ENCODE results near the gene TMEM132D. TPM values are rescaled to one million over a fixed set of nuclear protein-coding genes. Genes with fewer than 3 reads are reported as not detected.
"Not testable (repeated sequence)": the region's sequence is repeated elsewhere in the genome, so short reads cannot be mapped to it uniquely, and the experiment has no call there.

TMEM132D gene
- 0.05 TPM in 1 of 2 replicates, not detected in the other for total RNA-seq (2014; rRNA removed; shearing (Covaris generic))

DNA sequence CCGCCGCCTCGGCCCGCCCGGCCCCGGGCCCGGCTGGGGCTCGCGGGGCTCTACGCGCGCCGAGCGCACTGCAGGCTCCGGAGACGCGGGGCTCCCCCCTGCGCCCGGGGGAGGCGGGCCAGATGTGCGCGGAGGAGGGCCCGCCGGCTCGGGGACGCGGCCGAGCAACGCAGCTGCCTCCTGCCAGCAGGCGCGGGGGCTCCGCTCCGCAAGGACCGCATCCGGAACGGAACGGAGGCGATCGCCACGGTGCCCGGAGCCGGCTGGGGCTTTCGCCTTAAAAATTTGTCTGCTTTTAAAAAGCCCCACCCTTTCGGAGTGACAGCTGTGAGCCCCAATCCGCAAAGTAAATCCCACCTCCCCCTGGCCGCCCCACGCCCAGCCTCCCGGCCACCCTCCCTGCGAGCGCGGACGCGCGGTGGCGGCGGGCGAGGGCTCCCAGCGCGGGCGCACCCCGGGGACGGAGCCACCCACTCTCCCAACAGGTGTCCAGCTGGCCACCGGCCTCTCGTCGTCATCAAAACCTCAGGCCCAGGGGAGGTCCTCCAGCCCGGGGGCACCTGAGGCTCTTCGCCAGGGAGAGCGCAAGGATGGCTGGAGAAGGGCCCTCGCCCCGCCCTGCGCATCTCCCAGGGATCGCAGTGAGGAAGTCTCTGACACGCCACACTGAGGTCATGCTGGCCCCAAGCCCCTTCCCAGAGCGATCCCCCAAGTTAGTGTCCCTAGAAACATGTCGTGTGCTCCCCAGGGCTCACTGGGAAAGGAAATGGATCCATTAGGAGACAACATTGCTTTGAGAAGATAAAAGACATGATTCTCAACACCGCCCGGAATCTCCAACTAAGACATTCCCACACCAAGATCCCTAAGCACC lies at the start of gene TMEM132D:
TSS of gene TMEM132D (minus strand) at position 70 of the 874 bp plus-strand sequence.
- no peak for DNase-seq (ENCODE audit: low read depth)

DNA sequence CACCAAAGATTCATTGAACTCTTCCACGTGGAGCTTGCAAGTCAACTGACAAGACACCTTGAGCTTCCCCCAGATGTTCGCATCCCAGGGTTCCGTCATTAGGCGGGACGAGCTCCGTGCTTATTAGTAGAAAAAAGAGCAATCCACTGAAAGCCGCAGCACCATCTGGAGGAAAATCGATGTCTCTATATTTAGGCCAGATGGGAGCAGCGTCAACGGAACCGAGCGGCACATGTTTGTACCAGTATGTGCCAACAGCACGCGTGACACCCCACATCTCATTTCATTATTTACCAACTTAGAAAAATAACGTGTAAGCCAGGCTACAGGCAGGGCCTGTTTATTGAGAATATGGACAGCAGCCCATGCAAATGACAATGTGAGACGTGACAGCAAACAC lies 45.8 kb upstream of the TMEM132D start:
- DNase-seq (ENCODE audit: low read depth): no peak

DNA sequence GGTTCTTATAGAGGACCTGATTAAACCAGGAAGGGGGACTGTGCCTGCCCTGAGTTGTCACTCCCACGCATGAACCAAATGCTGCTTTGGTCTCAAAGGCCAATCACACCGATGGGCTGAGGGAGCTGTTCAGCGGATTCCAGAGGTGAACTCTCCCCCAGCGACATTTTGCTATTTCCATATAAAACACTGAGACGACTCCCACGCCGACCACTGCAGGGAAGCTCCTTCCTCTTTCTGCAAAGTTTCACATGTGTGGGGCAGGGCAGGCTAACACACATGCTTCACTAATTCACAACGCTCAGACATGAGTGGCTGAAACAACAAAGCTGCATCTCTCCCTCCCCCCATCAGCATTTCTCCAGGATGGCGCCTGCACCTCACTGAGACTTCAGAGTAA lies 37.8 kb upstream of the TMEM132D start:
- DNase-seq (ENCODE audit: low read depth): no peak

DNA sequence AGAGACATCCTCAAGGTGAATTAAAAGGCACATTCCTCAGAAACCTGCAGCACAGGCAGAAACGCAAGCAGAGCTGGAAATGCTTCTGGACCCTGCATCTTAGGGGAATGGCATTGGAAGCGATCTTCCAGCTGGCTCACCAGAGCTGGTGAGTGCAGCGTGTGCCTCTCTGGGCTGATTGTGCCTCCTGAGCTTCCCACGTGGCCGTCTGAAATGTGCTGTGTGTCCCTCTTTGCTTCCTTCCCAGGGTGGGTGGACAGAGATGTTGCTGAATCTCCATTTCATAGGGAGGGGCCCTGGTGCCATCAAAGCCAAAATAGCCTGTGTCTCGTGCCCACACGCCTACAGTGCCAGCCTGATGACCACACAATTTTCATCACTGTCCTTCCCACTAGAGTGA lies 34.3 kb upstream of the TMEM132D start:
- DNase-seq (ENCODE audit: low read depth): no peak

DNA sequence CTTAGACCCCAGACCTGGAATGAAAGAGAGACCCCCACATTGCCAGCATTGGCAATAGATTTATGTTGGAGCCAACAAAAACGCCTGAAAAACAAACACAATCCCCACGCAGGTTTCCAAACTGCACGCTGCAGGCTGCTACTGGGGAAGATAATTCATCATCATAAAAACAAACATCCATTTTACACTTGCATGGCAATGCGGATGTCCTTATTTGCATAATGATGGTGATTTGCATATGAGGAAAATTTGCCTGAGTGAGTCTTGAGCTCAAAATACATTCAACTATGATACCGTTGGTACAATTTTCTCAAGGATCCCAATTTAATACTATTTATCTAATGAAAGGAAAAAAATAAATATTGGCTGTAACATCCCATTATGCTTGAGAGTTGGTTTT lies 33.6 kb upstream of the TMEM132D start:
- no peak for DNase-seq (ENCODE audit: low read depth)

DNA sequence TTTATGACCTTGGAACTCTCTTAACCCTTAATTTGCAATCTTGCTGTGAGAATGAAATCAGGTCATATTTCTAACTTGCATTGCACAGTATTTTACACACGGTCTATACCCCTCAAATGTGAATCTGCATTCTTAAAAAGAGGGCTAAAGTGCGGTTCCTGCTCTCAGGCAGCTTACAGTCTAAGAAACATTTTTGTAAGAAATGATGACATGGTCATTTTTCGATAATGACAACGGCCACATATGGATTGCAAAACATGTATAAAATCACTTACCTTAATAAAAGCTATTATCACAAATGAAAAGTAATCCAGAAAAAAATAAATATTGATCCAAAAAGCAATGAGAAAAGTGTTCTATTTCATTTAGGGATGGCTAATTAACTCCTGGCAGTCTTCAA lies 24.8 kb upstream of the TMEM132D start:
- no peak for DNase-seq (ENCODE audit: low read depth)

DNA sequence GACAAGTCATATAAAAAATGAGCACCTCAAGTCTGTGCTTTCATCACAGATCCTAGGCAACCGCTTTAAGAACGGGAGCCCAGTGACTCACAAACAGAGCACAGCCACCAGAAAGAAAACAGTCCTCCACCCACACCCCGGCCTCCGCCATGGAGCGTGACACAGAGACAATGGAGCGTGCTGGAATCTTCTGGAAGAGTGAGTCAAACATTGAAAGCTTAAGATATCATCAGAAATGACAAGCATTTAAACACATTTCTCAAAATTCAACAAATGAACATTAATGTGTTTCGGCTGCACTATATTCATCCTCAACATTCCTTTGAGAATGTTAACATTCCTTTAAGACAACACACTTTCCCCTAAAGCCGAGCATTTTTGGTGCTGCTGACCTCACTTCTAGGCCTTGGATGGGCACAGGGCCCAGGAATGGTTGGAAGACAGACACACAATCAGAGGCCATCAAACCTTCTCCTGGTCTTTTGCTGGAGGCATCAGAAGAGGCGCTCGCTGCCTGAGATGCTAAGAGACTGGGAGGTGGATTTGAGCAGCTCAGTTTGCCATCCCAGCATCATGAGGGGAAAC lies 23.6 kb upstream of the TMEM132D start:
- no peak for DNase-seq (ENCODE audit: low read depth)

DNA sequence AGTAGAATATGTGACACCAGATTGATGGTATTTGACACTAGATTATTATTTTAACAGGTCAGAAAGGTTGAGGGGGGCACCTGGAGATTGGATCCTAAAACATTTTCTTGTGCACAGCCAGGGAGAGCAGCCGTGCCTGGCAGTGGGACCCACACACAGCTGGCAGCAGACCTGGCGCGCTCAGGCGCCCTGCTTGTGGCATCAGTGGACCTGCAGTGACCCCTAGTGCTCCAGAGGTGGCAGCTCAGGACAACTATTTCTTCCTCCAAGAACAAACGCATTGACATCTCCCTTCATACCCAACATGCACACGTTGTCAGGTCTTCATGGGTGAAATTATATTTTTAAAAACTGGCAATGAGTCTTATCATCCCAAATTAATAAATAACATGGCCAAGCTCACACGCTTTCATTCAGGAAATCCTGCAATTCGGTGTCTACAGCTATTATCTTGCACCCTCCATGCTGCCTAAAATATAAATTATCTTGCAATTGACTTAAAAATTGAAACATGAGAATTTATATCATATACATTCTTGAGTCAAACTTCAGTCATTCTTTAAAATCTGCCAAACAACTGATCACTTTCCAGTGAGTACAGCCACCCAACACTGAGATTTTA lies 7.7 kb upstream of the TMEM132D start:
- peak; percentile 6 for DNase-seq (ENCODE audit: low read depth)

DNA sequence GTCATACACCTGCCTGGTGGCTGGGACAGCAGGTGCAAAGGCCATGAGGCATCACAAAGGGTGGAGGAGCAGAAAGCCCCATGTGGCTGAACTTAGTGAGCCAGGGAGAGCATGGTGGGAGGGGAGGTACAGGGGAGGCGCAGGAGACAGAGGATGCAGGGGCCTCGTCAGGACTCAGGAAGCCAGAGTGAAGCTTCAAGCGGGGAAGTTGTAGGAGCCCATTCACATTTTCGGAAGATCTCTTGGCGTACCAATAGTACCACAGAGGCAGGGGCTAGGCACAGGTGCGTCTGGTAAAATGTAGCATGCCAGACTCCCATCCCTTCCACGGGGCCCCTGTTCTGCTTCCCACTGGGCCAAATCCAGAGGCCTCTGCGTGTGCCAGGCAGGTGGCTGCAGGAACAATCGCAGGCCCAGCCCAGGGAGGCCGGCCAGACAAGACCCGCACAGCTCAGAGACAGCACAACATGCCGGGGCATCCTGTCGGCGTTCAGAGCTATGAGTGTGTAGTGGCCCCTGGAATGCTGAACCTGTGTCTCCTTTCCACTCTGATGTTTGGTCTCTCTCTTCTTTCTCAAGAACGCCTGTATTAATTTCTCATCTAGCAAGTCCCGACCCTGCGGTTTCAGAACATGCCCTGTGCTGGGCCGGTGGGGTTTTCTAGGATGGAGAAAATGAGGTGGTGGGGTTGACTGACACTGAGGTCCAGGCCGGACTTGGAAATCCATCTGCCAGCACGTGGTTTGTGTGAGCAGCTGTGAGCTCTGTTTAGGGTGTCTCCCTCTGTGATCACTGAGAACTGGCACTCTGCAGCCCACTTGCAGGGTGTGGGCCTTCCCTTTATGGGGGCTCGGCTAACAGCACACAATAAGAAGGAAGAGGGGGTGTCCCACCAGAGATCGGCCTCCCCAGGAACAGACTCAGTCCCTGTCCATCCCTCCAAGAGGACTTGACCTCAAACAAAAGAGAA lies 5.5 kb upstream of the TMEM132D start:
- DNase-seq (ENCODE audit: low read depth): no peak

DNA sequence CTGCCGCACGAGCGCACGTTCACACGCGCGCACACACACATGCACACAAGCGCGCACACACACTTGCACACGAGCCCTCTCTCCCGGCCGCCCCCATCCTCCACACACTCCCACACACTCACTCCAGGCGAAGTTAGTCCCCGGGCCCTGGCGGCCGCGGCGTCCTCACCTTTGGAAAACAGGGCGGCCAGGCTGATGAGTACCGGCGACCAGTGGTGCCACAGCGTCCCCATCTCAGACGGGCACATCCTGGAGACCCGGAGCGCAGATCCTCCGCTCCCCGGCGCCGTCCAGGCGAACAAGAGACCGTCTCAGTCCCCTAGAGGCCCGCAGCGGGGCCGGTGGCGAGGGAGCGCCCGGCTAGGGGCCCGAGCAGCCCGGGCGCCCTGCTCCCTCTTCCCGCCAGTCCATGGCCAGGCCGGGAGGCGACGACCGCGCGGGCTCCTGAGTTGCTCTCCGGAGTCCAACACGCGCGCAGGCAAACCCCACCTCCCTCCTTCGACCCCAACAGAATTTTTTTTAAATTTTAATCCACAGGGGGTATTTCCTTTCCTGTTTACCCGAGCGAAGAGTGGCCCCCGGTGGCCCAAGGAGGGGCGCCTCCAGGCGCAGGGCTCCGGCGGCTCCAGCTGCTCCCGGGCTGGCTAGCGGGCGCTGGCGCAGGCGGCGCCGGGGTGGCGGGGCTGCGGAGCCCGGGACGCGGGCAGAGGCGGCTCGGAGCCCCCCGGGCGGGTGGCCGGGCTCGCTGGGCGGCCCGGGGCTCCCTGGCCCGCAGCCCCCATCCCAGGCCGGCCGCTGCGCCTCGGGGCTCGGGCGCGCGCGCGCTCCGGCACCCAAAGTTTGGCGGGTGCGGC lies 506 bp downstream of the TMEM132D start:
- DNase-seq (ENCODE audit: low read depth): no peak

DNA sequence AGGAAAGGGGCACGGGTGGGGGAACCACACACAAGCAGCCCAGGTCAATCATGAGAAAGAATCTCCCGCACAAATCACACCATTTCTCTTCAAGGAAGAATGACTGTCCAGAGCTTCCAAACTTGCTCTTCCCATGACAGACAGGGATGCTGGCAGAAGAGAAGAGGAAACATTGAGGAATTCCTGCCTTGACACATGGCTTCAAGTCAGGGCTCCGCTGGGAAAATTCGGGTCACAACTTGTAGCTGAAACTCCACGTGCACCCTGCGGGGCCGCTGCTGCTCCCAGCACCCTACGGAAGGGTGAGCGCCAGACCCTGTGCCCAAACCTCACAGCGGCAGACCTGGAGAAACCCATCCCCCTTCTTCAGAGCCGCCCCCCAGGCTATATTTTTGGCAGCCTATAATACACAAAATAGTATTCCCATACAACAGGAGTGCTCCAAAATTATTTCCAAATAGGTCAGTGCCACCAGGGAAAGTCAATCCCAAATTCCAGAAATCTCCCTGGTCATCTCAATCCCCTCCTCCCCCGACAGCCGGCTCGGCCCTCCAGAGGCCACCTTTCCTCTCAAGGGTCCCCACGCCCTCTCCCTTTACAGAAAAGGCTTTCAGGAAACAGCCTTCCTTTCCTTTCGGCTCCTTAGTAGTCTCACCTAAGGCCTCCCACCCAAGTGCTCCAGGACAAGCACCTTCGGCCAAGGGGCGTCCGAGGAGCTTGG lies 1.3 kb downstream of the TMEM132D start:
- no peak for DNase-seq (ENCODE audit: low read depth)

DNA sequence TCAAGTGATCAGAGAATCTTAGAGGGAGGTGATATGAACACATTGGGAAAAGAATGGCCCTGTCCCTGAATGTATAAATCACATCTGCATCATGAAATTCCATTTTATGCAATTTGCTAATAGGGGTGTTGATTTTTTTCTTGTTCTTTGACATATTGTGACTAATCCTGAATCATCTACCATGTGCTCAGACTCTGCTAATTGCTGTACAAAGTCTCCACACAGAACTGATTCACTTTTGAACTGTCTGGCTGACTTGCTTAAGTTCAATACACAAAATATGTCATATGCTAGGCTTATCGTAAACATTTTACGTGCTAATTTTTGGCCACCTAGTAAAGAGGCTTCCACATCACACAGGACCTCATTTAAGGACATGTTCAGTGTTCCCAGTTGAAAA lies 2.6 kb downstream of the TMEM132D start:
- DNase-seq (ENCODE audit: low read depth): no peak

DNA sequence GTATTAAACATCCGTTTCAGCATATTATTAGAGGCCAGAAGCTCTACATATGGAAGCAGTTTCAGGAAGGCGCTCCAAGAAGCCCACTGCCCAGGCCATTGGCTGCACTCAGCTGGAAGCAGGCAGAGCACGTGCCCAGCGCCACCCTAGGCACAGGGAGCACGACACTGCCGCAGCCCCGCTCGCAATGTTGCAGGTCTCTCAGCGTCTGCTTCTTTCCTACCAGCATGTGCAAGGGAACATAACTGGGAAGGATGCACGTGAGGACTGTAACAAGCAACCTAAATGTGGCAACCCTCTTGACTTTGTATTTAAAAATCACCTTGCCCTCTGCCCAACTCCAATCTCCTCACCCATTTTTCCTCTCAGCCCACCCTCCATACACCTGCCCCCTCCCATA lies 3.5 kb downstream of the TMEM132D start:
- DNase-seq (ENCODE audit: low read depth): no peak

DNA sequence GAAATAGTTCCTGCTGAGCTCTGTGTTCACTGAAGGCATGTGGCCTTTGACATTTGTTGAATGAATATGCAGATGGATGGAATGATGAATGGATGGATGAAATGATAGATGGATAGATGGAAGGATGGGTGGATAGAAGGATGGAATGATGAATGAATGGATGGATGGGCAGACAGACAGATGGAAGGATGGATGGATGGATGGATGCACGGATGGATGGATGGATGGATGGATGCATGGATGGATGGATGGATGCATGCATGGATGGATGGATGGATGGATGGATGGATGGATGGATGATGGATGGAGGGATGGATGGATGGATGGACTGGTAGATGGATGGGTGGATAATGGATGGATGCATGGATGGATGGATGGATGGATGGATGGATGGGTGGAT lies 4.8 kb downstream of the TMEM132D start:
- not testable (repeated sequence) for DNase-seq (ENCODE audit: low read depth)

DNA sequence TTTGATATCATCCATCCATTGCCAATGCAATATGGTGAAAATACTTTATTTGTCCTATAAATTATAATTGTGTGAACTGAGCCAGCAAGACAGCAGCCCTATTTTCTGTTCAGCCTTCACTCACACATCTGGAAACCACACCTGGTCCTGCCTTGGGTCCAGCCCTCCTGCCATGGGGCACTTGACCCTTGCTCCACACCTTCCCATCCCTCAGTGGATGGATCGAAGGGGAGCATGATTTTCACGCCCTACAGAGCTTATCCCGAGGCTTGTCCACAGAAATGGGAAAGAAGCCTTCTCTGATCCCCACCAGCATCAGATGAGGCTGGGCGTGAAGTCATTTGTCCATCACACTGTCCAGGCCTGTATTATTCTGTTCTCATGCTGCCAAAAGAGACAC lies 10.1 kb downstream of the TMEM132D start:
- DNase-seq (ENCODE audit: low read depth): no peak

DNA sequence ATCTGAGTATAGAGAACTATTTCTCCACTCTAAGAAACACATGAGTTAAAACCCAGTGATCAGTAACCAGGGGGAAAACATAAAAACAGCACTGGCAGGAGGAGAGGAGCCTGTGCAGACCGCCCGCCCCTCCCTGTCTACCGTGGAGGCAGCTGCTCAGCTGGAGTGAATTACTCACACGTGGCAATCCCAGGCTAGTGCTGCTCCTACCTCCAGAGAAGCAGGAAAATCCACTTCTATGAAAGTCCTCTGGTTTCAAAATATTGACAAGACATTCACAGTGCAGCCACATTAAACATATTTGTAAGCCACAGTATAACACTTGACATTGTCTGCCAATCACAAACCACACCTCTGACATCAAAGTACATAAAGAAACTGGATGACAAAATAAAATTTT lies 16.7 kb downstream of the TMEM132D start:
- no peak for DNase-seq (ENCODE audit: low read depth)

DNA sequence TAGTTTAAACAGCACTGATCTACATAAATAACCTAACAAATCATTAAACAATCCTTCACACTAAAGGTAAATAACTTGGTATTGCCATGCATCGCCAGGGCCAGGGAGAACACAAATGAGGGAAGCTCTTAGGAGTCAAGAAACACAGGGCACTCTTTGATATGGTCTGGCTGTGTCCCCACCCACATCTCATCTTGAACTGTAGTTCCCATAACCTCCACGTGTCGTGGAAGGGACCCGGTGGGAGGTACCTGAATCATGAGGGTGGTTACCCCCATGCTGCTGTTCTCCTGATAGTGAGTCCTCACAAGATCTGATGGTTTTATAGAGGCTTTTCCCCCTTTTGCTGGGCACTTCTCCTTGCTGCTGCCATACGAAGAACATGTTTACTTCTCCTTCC lies 17.3 kb downstream of the TMEM132D start:
- DNase-seq (ENCODE audit: low read depth): no peak

DNA sequence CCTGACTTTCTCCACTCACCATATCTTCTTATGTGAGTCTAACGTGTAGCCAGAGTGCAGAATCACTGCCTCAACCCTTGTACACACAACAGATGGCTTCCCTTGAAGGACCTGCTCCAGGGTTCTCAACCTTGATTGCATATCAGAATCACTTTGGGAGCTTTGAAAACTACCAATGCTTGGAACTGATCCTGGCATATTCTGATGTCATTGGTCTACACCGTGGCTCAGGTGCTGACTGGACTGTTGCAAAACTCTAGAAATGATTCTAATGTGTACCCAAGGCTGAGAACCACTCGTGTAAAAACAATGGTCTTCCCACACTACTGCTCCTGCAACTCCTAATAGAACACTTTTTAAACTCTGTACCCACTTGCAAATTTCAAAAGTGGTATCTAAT lies 18.5 kb downstream of the TMEM132D start:
- no peak for DNase-seq (ENCODE audit: low read depth)

DNA sequence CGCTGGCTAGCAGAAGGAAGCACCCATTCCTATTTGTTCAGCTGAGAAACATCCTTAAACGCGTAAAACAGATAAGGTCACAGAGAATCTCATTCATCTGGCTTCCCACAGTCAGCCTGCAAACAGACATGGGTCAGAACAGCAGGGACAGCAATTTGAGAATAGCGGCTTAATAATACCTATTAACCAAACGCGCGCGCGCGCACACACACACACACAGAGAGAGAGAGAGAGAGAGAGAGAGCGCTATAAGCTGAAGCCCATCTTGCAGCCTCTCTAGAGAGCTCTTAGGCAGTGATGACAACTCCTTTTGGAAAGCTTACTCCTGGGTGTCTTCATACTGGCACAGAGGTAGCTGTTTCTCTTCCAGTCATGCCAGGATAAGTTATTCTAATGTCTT lies 26.4 kb downstream of the TMEM132D start:
- DNase-seq (ENCODE audit: low read depth): no peak

DNA sequence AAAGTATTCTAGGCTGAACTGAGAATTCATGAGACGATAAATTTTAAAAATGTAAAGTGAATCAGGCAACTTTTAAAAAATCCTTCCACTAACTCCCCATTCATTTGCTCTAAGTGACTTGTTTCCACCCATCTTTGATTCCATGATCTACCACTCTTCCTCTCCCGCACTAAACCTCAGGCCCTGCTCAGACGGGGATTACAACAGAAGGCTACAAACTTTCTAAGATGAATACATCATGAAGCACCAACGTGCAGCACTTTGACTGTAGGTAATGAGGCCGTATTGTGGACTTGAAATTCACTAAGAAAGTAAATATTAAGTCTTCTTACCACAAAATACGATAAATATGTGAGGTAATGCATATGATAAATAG lies 30.0 kb downstream of the TMEM132D start:
- DNase-seq (ENCODE audit: low read depth): no peak

Data from M059J (cell line).